ENCODE measurements around the gene NOS1AP. TPM values are rescaled to one million over a fixed set of nuclear protein-coding genes. Genes with fewer than 3 reads are reported as not detected.

The NOS1AP gene
- total and polyA plus RNA-seq, 2 donors from 2014 or later = 0.47 to 10.7 TPM

DNA sequence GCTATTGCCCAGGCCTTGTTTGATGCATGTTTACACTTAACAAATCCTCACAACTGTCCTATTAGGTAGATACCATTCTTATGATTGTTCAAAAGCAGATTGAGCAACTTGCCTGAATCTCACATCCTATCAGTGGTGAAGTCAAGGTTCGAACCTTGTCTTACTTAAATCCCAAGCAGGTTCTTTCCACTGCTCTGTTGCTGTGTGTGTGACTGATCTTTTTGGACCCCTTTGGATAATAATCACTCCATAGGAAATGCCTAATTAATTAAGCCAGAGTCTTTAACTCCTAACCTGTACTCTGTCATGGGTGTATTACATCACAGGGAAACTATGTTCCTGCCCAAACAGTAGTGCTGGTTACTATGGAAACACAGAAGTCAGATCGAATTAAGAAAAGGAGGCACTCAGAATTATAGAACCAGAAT lies 222.9 kb downstream of the NOS1AP start:
- FAIRE-seq (no peak), DNase-seq (peak in 1 of 5 donors; percentile 47)
- Histone ChIP-seq H3K27ac (ENCODE audit: low read depth in 2 of 2, low read length in 2 of 2) (peak overlapping the region in 1 of 2 donors; percentile 7), H3K4me3 (ENCODE audit: low read length in 3 of 3) (no peak overlapping the region), H3K4me1 (ENCODE audit: control insufficient read depth in 2 of 3, insufficient read depth in 2 of 3, low read depth in 1 of 3, low read length in 3 of 3) (peaks cover 0 to 6% (median 0%) of the 10 kb centered on the region in 3 donors), H3K9me3 (ENCODE audit: control insufficient read depth in 2 of 3, insufficient read depth in 1 of 3, low read length in 3 of 3) (no peaks in the 10 kb centered on the region), H3K27me3 (ENCODE audit: control insufficient read depth, insufficient read depth, low read length) (no peaks in the 10 kb centered on the region), H3K36me3 (ENCODE audit: control insufficient read depth in 2 of 3, insufficient read depth in 3 of 3, low read length in 3 of 3) (no peaks in the 10 kb centered on the region), H3K9ac (ENCODE audit: low read length in 3 of 3) (no peak overlapping the region)
- TF ChIP-seq, protein P1, sequence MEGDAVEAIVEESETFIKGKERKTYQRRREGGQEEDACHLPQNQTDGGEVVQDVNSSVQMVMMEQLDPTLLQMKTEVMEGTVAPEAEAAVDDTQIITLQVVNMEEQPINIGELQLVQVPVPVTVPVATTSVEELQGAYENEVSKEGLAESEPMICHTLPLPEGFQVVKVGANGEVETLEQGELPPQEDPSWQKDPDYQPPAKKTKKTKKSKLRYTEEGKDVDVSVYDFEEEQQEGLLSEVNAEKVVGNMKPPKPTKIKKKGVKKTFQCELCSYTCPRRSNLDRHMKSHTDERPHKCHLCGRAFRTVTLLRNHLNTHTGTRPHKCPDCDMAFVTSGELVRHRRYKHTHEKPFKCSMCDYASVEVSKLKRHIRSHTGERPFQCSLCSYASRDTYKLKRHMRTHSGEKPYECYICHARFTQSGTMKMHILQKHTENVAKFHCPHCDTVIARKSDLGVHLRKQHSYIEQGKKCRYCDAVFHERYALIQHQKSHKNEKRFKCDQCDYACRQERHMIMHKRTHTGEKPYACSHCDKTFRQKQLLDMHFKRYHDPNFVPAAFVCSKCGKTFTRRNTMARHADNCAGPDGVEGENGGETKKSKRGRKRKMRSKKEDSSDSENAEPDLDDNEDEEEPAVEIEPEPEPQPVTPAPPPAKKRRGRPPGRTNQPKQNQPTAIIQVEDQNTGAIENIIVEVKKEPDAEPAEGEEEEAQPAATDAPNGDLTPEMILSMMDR (IDR thresholded peaks at IDR 0.05; ENCODE audit: borderline replicate concordance, extremely low read depth, insufficient read depth) = no peak
- intact Hi-C loops (cut with DNase I) = no loop called here

DNA sequence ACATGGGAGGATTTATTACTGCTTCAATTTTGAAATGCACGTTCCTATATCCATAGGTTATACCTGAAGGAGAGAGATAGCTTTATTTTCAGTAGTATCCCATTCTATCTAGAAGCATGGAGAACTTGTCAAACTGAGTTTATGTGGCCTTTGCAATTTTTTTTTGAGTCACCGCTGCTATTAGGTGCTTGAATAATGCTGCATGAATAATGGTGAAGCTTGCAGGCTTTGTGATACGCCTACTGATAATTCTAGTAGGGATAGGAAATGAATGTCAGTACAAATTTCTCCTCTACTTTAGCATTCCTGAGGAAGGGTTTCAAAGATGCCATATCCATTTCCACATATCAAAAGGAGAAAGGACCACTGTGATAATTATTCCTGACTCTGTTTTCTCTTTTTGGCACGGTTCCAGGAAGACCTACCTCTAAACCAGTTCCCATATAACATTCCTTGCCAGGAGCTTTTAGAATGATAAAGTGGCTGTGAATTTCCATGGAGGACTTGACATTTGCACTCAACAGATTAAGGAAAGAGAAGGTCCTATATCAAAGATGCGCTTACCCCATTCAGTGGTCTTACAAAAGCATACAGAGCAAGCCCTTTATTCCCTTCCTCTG lies 223.7 kb downstream of the NOS1AP start:
- FAIRE-seq = no peak

DNA sequence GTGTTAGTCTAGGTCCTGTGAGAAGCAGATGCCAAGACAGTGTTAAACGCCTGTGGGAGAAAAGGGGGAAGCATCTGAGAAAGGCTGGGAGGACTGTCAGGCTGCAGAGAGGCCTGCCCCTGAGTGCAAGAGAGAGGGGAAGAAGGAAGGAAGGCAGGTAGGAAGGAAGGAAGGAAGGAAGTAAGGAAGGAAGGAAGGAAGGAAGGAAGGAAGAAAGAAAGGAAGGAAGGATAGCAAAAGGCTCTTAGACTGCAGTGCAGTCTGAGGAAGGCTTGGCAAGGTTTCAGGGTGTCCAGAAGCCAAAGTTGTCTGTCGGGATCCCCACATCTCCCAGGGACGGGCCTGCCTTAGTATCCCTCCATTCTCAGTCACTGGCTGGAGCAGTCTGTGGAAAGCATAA lies 224.5 kb downstream of the NOS1AP start:
- TF ChIP-seq, protein P1 (IDR thresholded peaks at IDR 0.05; ENCODE audit: borderline replicate concordance, extremely low read depth, insufficient read depth) = no peak
- H3K27ac ChIP-seq (ENCODE audit: low read depth in 2 of 2, low read length in 2 of 2) = no peak overlapping the region
- no peaks in the 10 kb centered on the region for H3K36me3 ChIP-seq (ENCODE audit: control insufficient read depth in 2 of 3, insufficient read depth in 3 of 3, low read length in 3 of 3)
- peaks cover 0 to 6% (median 0%) of the 10 kb centered on the region in 3 donors for H3K4me1 ChIP-seq (ENCODE audit: control insufficient read depth in 2 of 3, insufficient read depth in 2 of 3, low read depth in 1 of 3, low read length in 3 of 3)
- H3K27me3 ChIP-seq (ENCODE audit: control insufficient read depth, insufficient read depth, low read length) = no peaks in the 10 kb centered on the region
- DNase-seq (no peak), FAIRE-seq (no peak)
- intact Hi-C loops (cut with DNase I) = no loop called here
- H3K9me3 ChIP-seq (ENCODE audit: control insufficient read depth in 2 of 3, insufficient read depth in 1 of 3, low read length in 3 of 3) = no peaks in the 10 kb centered on the region
- H3K4me3 ChIP-seq (ENCODE audit: low read length in 3 of 3) = no peak overlapping the region
- no peak overlapping the region for H3K9ac ChIP-seq (ENCODE audit: low read length in 3 of 3)

More for the DNA sequence above, 223.7 kb downstream of the NOS1AP start:
- no peaks in the 10 kb centered on the region for H3K9me3 ChIP-seq (ENCODE audit: control insufficient read depth in 2 of 3, insufficient read depth in 1 of 3, low read length in 3 of 3)
- H3K9ac ChIP-seq (ENCODE audit: low read length in 3 of 3) = no peak overlapping the region
- H3K4me1 ChIP-seq (ENCODE audit: control insufficient read depth in 2 of 3, insufficient read depth in 2 of 3, low read depth in 1 of 3, low read length in 3 of 3) = peaks cover 0 to 6% (median 0%) of the 10 kb centered on the region in 3 donors
- TF ChIP-seq, protein P1 (IDR thresholded peaks at IDR 0.05; ENCODE audit: borderline replicate concordance, extremely low read depth, insufficient read depth) = no peak
- intact Hi-C loops (cut with DNase I) = no loop called here
- H3K4me3 ChIP-seq (ENCODE audit: low read length in 3 of 3) = no peak overlapping the region
- H3K36me3 ChIP-seq (ENCODE audit: control insufficient read depth in 2 of 3, insufficient read depth in 3 of 3, low read length in 3 of 3) = no peaks in the 10 kb centered on the region
- H3K27me3 ChIP-seq (ENCODE audit: control insufficient read depth, insufficient read depth, low read length) = no peaks in the 10 kb centered on the region
- no peak for DNase-seq
- peak overlapping the region in 1 of 2 donors; percentile 7 for H3K27ac ChIP-seq (ENCODE audit: low read depth in 2 of 2, low read length in 2 of 2)
